H9 (cell line): ENCODE measurements around the gene CLK2. TPM values are rescaled to one million over a fixed set of nuclear protein-coding genes. Genes with fewer than 3 reads are reported as not detected.
A peak's percentile ranks its signal among the peaks of the same experiment; 100 is the strongest.

Source experiments
- DNase-seq: peaks from one replicate; pipeline ENCODE4 v3.0.0-alpha.2; 2017
- H2AFZ ChIP-seq: one replicate; pipeline ENCODE4 v1.6.1; 2013; ENCODE audit warnings: mild to moderate bottlenecking, low read length, control low read depth, moderate library complexity
- H2AK5ac ChIP-seq: 2 replicates; pipeline ENCODE4 v1.6.1; 2013; ENCODE audit warnings: low read length, control low read depth, mixed read lengths; ENCODE audit not compliant: insufficient read length
- H2BK120ac ChIP-seq: one replicate; pipeline ENCODE4 v1.6.1; 2013; ENCODE audit warnings: low read depth, mild to moderate bottlenecking, low read length, control low read depth, inconsistent platforms; ENCODE audit not compliant: poor library complexity, severe bottlenecking
- H2BK12ac ChIP-seq: 2 replicates; pipeline ENCODE4 v1.6.1; 2013; ENCODE audit warnings: low read length, control low read depth, mixed read lengths, low read depth; ENCODE audit not compliant: insufficient read length
- H2BK15ac ChIP-seq: 2 replicates; pipeline ENCODE4 v1.6.1; 2013; ENCODE audit warnings: low read depth, low read length, control low read depth
- H2BK20ac ChIP-seq: one replicate; pipeline ENCODE4 v1.6.1; 2013; ENCODE audit warnings: low read depth, mild to moderate bottlenecking, low read length, control low read depth, inconsistent platforms; ENCODE audit not compliant: poor library complexity, severe bottlenecking
- H2BK5ac ChIP-seq: 2 replicates; pipeline ENCODE4 v1.6.1; 2013; ENCODE audit warnings: low read length, control low read depth, mixed read lengths; ENCODE audit not compliant: insufficient read length
- H3K14ac ChIP-seq: 2 replicates; pipeline ENCODE4 v1.6.1; 2013; ENCODE audit warnings: low read length, control low read depth; ENCODE audit not compliant: insufficient read depth
- H3K18ac ChIP-seq: 2 replicates; pipeline ENCODE4 v1.6.1; 2013; ENCODE audit warnings: low read depth, mild to moderate bottlenecking, mixed read lengths, low read length, control low read depth; ENCODE audit not compliant: insufficient read length
- H3K23ac ChIP-seq: 2 replicates; pipeline ENCODE4 v1.6.1; 2013; ENCODE audit warnings: low read length, control low read depth, mixed read lengths, low read depth; ENCODE audit not compliant: insufficient read length
- H3K23me2 ChIP-seq: 2 replicates; pipeline ENCODE4 v1.6.1; 2013; ENCODE audit warnings: low read depth, mild to moderate bottlenecking, mixed read lengths, low read length, control low read depth; ENCODE audit not compliant: insufficient read length, poor library complexity, severe bottlenecking
- H3K27ac ChIP-seq: 2 replicates; pipeline ENCODE4 v1.5.1; 2013; ENCODE audit warnings: low read length, control low read depth, mixed read lengths, low read depth; ENCODE audit not compliant: insufficient read length
- H3K27me3 ChIP-seq: 2 replicates; pipeline ENCODE4 v1.6.1; 2013; ENCODE audit warnings: low read length, control low read depth, inconsistent platforms; ENCODE audit not compliant: insufficient read depth
- H3K4ac ChIP-seq: 2 replicates; pipeline ENCODE4 v1.6.1; 2013; ENCODE audit warnings: low read depth, mild to moderate bottlenecking, control low read depth, inconsistent platforms, low read length, moderate library complexity
- H3K4me1 ChIP-seq: 2 replicates; pipeline ENCODE4 v1.6.1; 2013; ENCODE audit warnings: low read length, control low read depth, inconsistent platforms; ENCODE audit not compliant: insufficient read depth
- H3K4me2 ChIP-seq: 2 replicates; pipeline ENCODE4 v1.6.1; 2013; ENCODE audit warnings: low read length, control low read depth, mixed read lengths; ENCODE audit not compliant: insufficient read length, insufficient read depth
- H3K56ac ChIP-seq: 2 replicates; pipeline ENCODE4 v1.6.1; 2013; ENCODE audit warnings: low read depth, mild to moderate bottlenecking, mixed read lengths, low read length, control low read depth; ENCODE audit not compliant: insufficient read length
- H3K79me1 ChIP-seq: 2 replicates; pipeline ENCODE4 v1.6.1; 2013; ENCODE audit warnings: low read depth, mild to moderate bottlenecking, moderate library complexity, low read length, control low read depth, inconsistent platforms; ENCODE audit not compliant: insufficient read depth, poor library complexity, severe bottlenecking
- H3K79me2 ChIP-seq: 2 replicates; pipeline ENCODE4 v1.6.1; 2013; ENCODE audit warnings: low read length, control low read depth, inconsistent platforms; ENCODE audit not compliant: insufficient read depth
- H3K9ac ChIP-seq: 2 replicates; pipeline ENCODE4 v1.6.1; 2013; ENCODE audit warnings: low read length, control low read depth, mixed read lengths; ENCODE audit not compliant: insufficient read length; ENCODE audit errors: extremely low read depth
- H3K9me3 ChIP-seq: one replicate; pipeline ENCODE4 v1.6.1; 2013; ENCODE audit warnings: low read depth, low read length, inconsistent platforms; ENCODE audit not compliant: control insufficient read depth
- H3T11ph ChIP-seq: one replicate; pipeline ENCODE4 v1.6.1; 2013; ENCODE audit warnings: mild to moderate bottlenecking, low read length, control low read depth, inconsistent platforms
- H4K20me1 ChIP-seq: one replicate; pipeline ENCODE4 v1.6.1; 2013; ENCODE audit not compliant: control insufficient read depth, insufficient read length, insufficient read depth
- H4K5ac ChIP-seq: 2 replicates; pipeline ENCODE4 v1.6.1; 2013; ENCODE audit warnings: low read depth, mild to moderate bottlenecking, mixed read lengths, low read length, control low read depth; ENCODE audit not compliant: insufficient read length
- H4K8ac ChIP-seq: replicated peaks from 2 replicates; pipeline ENCODE4 v1.6.1; 2013; ENCODE audit warnings: low read length, control low read depth, mixed read lengths, low read depth; ENCODE audit not compliant: insufficient read length
- H4K91ac ChIP-seq: 2 replicates; pipeline ENCODE4 v1.6.1; 2013; ENCODE audit warnings: low read depth, mild to moderate bottlenecking, moderate library complexity, mixed read lengths, low read length, control low read depth; ENCODE audit not compliant: insufficient read length
- H3K27ac Mint-ChIP-seq, 3 experiments: 2 replicates in 2 of 3; 3 replicates in 1 of 3; pipeline ENCODE4 v1.8.0; 2020 to 2021; ENCODE audit warnings: mixed read lengths in 3 of 3, mild to moderate bottlenecking in 1 of 3, moderate library complexity in 1 of 3
- H3K27me3 Mint-ChIP-seq: 2 replicates; pipeline ENCODE4 v1.8.0; 2021; ENCODE audit warnings: low read depth, mild to moderate bottlenecking, moderate library complexity, mixed read lengths
- H3K36me3 Mint-ChIP-seq, 3 experiments: 2 replicates in 2 of 3; 3 replicates in 1 of 3; pipeline ENCODE4 v1.8.0; 2020 to 2021; ENCODE audit warnings: low read depth in 3 of 3, mixed read lengths in 3 of 3; ENCODE audit not compliant: insufficient read depth in 1 of 3
- H3K4me1 Mint-ChIP-seq, 2 experiments: 2 replicates each; pipeline ENCODE4 v1.8.0; 2020; ENCODE audit warnings: mixed read lengths in 2 of 2
- H3K4me3 Mint-ChIP-seq, 2 experiments: 2 replicates in 1 of 2; 3 replicates in 1 of 2; pipeline ENCODE4 v1.8.0; 2020 to 2021; ENCODE audit warnings: mild to moderate bottlenecking in 2 of 2, mixed read lengths in 2 of 2, moderate library complexity in 1 of 2
- H3K9me3 Mint-ChIP-seq, 2 experiments: 2 replicates in 1 of 2; 3 replicates in 1 of 2; pipeline ENCODE4 v1.8.0; 2020; ENCODE audit warnings: mild to moderate bottlenecking in 2 of 2, mixed read lengths in 2 of 2, moderate library complexity in 1 of 2
- CTCF ChIP-seq: fragments of 200-600 bp; sonication (generic); conservative IDR thresholded peaks from 3 replicates; pipeline ENCODE4 v1.8.0; 2021; ENCODE audit warnings: antibody characterized with exemption, mild to moderate bottlenecking
- WGBS: extraction: QIAGEN DNeasy Blood & Tissue Kit; methylation state at CpG from one replicate; pipeline ENCODE4 v1.1.7; 2013; ENCODE audit warnings: missing lambda C conversion rate, low lambda C conversion rate, mixed read lengths; ENCODE audit not compliant: insufficient read length; ENCODE audit errors: extremely low coverage; 5-methylcytosine and 5-hydroxymethylcytosine counted together
- total RNA-seq: library from RNA; stranded (reverse); gene quantifications from 2 replicates; pipeline ENCODE4 v1.2.1, GENCODE V29; 2021

CLK2 gene
- total RNA-seq, 1 experiment from 2014 or later: 77.5 TPM

DNA sequence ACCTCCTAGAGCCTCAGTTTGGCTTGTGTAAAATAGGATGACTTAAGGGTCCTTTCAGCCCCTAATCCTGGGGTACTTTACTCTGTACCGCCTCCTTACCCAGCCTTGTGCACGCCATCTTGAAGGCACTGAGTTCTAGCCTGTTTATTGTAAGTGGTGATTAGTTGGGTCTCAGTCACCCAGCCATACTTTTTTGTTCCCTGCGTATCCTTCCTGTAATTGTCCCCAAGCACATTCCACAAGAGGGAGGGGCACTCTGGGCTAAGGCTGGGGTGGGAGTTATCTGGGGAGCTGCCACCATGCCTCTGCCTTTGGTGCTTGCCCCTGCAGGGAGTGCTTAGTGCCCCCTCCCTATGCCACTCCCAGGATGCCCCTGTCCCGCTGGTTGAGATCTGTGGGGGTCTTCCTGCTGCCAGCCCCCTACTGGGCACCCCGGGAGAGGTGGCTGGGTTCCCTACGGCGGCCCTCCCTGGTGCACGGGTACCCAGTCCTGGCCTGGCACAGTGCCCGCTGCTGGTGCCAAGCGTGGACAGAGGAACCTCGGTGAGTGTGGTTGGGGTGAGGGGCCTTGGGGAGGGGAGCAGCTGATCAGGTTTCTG is 36.2 kb upstream of the CLK2 start:
- H3K4ac ChIP-seq: no peak overlapping the region
- no peak overlapping the region for H2AFZ ChIP-seq
- H3K36me3 Mint-ChIP-seq: peaks cover 30 to 41% (median 39%) of the 10 kb centered on the region in 3 experiments; a peak in 6 of 7 replicates
- no peaks in the 10 kb centered on the region for H3K27me3 ChIP-seq
- H3K23me2 ChIP-seq: peaks cover 10% of the 10 kb centered on the region
- peaks cover 10% of the 10 kb centered on the region; the same call in 1 of the 2 replicates for H3K79me2 ChIP-seq
- H2BK12ac ChIP-seq: no peak overlapping the region
- no peak for DNase-seq
- no peak overlapping the region for H3K23ac ChIP-seq
- H2BK15ac ChIP-seq: no peak overlapping the region
- no peak overlapping the region for H3T11ph ChIP-seq
- no peak overlapping the region for H3K56ac ChIP-seq
- H2BK20ac ChIP-seq: no peak overlapping the region
- H3K27ac ChIP-seq: peak overlapping the region; percentile 2
- H3K4me3 Mint-ChIP-seq: peak overlapping the region; percentile 95 to 98
- H3K4me2 ChIP-seq: peak overlapping the region; percentile 94
- peak overlapping the region; percentile 83 for H3K9ac ChIP-seq
- peaks cover 5% of the 10 kb centered on the region for H3K79me1 ChIP-seq
- H2AK5ac ChIP-seq: no peak overlapping the region
- no peak overlapping the region for H2BK5ac ChIP-seq
- no peaks in the 10 kb centered on the region for H3K9me3 Mint-ChIP-seq
- no peaks in the 10 kb centered on the region for H4K20me1 ChIP-seq
- no peak overlapping the region for H4K8ac ChIP-seq
- no peak overlapping the region for H4K5ac ChIP-seq
- H3K27ac Mint-ChIP-seq: peak overlapping the region; percentile 98 to 99 (median 99)
- peaks cover 3% of the 10 kb centered on the region; the same call in 1 of the 2 replicates for H3K4me1 ChIP-seq
- no CpG with 5 or more reads among the region's 11 CpGs for WGBS
- no peak overlapping the region for H4K91ac ChIP-seq
- H2BK120ac ChIP-seq: no peak overlapping the region
- H3K9me3 ChIP-seq: no peaks in the 10 kb centered on the region
- peaks cover 13 to 24% of the 10 kb centered on the region in 2 experiments for H3K4me1 Mint-ChIP-seq
- H3K27me3 Mint-ChIP-seq: no peaks in the 10 kb centered on the region
- no peak for TF ChIP-seq CTCF
- no peak overlapping the region; the same call in 1 of the 2 replicates for H3K14ac ChIP-seq
- no peak overlapping the region for H3K18ac ChIP-seq
